Stimulated activated CD8-positive, alpha-beta memory T cell treated with anti-CD3 and anti-CD28 coated beads, Interleukin-12 subunit alpha, Interleukin-12 subunit beta, amount 100 ng/mL, for 4 hours (primary cell): ENCODE results near the gene PRAMEF14.
"Not testable (repeated sequence)": the region's sequence is repeated elsewhere in the genome, so short reads cannot be mapped to it uniquely, and the experiment has no call there.

Experiments
- DNase-seq: peaks from one replicate; pipeline ENCODE4 v3.0.0-alpha.2; 2020; ENCODE audit warnings: low read depth

Gene PRAMEF14

DNA sequence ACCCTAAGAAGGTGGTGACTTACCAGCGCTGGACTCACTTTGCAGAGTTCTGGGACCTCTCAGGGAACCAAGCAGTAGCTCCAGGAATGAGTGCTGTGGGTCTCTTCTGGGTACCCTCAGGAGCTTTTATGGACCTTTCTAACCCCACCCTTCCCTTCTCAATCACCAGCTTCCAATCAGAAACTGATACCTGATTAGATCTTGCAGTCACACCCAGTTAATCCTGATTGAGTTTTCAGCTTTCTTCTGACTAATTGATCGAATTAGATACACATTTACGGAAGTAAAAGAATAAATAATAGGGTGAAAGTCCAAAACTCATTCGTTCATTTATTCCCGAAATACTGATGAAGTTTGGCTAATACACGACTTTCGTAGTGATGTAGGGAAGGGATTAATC lies at the start of gene PRAMEF14:
PRAMEF14 (minus strand) TSS at position 101 of the 400 bp plus-strand sequence. CDS start 1,820 bp downstream, outside the sequence.
- not testable (repeated sequence) for DNase-seq

DNA sequence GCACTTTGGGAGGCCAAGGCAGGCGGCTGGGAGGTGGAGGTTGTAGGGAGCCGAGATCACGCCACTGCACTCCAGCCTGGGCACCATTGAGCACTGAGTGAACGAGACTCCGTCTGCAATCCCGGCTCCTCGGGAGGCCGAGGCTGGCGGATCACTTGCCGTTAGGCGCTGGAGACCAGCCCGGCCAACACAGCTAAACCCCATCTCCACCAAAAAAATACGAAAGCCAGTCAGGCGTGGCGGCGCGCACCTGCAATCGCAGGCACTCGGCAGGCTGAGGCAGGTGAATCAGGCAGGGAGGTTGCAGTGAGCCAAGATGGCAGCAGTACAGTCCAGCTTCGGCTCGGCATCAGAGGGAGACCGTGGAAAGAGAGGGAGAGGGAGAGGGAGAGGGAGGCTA lies 48.4 kb upstream of the PRAMEF14 start:
- DNase-seq: not testable (repeated sequence)

- not testable (repeated sequence) for DNase-seq
Observed at GRCh38 chr1:13394761-13395160, 47.8 kb upstream of the PRAMEF14 start.

DNA sequence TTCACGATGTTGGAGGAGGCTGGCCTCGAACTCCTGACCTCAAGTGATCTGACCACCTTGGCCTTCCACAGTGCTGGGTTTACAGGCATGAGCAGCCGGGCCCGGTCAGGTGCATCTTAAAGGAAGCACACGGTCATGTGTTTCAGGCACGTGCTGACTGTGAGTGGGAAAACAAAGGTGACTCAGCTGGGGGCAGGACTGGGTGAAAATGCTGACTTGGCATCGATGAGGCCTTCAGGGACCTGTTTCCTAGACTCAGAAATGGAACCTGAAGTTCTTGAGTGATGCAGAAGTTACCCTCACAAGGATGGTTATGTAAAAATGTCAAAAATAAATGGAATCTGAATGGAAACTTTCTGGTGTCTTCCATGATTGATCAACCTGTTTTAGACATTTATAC lies 46.1 kb upstream of the PRAMEF14 start:
- DNase-seq: not testable (repeated sequence)

DNA sequence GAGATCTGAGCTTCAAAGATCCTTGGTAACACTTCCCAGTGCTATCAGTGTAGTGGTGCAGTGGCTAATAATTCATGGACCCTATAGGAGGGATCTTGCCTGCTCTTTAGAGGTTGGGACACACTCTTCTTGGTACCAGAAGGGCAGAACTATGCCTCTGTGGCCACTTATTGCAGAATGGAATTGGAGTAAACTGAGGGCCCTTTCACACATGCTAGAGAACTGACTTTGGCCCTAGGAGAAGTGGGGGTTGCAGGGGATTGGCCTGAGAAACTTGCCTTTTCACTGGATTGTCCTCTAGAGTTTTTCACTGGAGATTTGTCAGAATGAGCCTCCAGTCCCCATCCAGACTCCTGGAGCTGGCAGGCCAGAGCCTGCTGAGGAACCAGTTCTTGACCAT lies 42.4 kb upstream of the PRAMEF14 start, which contains the start of gene PRAMEF17:
PRAMEF17 (plus strand) TSS at position 301 of the 400 bp plus-strand sequence; CDS start at position 327, 26 bp downstream.
- not testable (repeated sequence) for DNase-seq

GRCh38 chr1:13380380-13380779 lies 33.4 kb upstream of the PRAMEF14 start:
- DNase-seq: not testable (repeated sequence)

GRCh38 chr1:13378983-13379382 lies 32.0 kb upstream of the PRAMEF14 start:
- DNase-seq: not testable (repeated sequence)

DNA sequence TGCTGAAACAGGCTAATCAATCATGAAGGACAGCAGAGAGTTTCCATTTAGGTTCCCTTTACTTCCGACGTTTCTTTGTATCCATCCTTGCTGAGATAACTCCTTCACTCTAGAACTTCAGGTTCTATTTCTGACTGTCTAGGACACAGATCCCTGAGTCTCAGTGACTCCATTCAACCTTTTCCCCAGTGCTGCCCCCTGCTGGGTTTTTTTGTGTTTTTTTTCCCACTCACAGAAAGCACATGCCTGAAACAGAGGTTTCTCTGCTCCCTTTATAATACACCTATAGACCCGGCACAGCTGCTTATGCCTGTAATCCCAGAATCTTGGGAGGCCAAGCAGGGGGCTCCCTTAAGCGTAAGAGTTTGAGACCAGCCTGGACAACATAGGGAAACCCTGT lies 21.6 kb upstream of the PRAMEF14 start:
- DNase-seq: not testable (repeated sequence)

DNA sequence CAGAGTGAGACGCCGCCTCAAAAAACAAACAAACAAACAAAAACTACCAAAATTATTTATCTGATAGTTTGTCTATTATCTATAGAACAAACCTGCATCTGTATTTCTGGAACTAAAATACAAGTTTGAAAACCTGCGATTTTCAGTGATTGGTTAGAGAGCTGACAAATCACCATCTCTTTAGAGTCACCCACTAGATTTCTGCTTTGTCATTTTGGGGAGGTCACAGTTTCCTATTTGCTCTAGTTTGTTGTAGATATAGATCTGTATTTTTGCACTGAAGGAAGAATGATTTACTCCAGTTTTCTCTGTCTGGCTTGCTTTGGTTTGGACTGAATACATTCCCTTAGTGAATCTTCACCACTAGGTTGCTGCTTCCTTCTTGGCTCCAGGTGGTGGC lies 19.6 kb upstream of the PRAMEF14 start:
- DNase-seq: not testable (repeated sequence)

- DNase-seq: not testable (repeated sequence)
Observed at GRCh38 chr1:13364928-13365327, 18.0 kb upstream of the PRAMEF14 start.

- DNase-seq: not testable (repeated sequence)
Observed at GRCh38 chr1:13362364-13362763, 15.4 kb upstream of the PRAMEF14 start.

- not testable (repeated sequence) for DNase-seq
Observed at GRCh38 chr1:13356774-13357173, 9.8 kb upstream of the PRAMEF14 start.

DNA sequence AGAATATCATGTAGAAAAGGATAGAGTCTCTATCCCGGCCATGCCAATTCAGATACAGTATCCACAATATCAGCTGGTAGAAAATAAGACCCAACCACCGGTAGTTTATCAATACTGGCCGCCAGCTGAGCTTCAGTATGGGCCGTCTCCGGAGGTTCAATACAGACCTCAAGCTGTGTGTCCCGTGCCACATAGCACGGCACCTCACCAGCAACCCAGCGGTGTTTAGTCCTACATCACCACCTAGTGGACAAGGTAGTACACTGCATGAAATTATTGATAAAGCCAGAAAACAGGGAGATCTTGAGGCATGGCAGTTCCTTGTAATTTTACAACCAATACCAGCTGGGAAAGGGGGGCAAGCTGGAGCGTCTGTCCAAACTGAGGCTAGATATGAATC lies 7.5 kb upstream of the PRAMEF14 start:
- not testable (repeated sequence) for DNase-seq

DNA sequence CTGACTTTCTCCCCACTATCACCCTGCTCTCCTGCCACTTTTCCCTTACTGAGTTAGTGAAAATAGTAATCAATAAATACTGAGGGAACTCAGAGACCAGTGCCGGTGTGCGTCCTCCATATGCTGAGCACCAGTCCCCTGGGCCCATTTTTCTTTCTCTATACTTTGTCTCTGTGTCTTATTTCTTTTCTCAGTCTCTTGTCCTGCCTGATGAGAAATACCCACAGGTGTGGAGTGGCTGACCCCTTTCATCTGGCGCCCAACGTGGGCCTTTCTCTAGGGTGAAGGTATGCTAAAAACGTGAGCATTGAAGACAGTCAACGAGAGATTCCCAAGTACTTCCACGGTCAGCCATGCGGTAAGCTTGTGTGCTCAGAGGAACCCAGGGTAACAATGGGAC lies 6.5 kb upstream of the PRAMEF14 start:
- DNase-seq: not testable (repeated sequence)

DNA sequence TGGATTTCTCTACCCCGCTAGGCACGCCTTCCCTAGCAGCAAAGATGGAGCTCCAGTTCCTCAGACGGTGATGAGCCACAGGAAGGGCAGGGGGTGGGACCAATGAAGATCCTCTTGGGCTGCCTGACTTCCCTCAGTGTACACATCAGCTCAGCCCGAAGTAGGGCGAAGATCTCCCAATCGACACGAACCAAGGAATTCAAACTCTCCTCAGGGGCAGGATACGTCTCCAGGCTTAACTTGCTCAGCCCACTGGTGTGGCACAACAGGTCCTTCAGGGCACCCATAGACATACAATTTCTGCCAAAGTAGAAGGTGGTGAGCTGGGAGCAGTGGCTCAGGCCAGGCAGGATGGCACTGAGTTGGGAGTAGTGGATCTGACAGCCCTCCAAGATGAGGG lies 4.4 kb downstream of the PRAMEF14 start:
- DNase-seq: not testable (repeated sequence)

DNA sequence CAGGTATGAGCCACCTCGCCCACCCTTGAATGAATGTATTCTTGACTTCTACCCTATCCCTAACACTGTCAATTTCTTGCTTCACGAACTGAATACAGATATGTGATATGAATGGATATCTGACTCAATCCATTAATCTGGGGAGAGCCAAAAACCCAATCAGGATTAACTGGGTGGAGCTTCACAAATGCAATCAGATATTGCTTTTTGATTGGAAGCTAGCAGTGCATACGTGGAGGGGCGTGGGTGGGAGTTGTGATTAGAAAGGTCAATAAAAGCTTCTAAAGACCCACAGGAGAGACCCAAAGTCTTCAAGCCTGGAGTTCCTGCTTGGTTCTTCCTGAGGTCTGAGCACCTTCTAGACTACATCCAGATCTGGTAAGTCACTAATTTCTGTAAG lies 31.7 kb downstream of the PRAMEF14 start, which contains the start of gene PRAMEF15:
PRAMEF15 (plus strand) TSS at position 301 of the 400 bp plus-strand sequence. CDS start 2,827 bp downstream, outside the sequence.
- DNase-seq: not testable (repeated sequence)

DNA sequence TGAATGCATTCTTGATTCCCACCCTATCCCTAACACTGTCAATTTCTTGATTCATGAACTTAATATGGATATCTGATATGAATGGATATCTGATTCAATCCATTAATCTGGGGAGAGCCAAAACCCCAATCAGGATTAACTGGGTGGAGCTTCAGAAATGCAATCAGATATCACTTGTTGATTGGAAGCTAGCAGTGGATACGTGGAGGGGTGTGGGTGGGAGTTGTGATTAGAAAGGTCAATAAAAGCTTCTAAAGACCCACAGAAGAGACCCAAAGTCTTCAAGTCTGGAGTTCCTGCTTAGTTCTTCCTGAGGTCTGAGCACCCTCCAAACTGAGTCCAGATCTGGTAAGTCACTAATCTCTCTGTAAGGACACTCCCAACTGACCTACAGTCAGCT lies 43.7 kb downstream of the PRAMEF14 start, which contains the start of gene PRAMEF33:
PRAMEF33 (plus strand) TSS at position 301 of the 400 bp plus-strand sequence. CDS start 2,416 bp downstream, outside the sequence.
- DNase-seq: not testable (repeated sequence)

GRCh38 chr1:13302197-13302596 lies 44.7 kb downstream of the PRAMEF14 start:
- DNase-seq: not testable (repeated sequence)

DNA sequence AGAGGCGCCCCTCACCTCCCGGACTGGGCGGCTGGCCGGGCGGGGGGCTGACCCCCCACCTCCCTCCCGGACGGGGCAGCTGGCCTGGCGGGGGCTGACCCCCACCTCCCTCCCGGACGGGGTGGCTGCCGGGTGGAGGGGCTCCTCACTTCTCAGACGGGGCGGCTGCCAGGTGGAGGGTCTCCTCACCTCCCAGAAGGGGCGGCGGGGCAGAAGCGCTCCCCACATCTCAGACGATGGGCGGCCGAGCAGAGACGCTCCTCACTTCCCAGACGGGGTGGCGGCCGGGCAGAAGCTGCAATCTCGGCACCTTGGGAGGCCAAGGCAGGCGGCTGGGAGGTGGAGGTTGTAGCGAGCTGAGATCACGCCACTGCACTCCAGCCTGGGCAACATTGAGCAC lies 48.2 kb downstream of the PRAMEF14 start:
- DNase-seq: not testable (repeated sequence)

DNA sequence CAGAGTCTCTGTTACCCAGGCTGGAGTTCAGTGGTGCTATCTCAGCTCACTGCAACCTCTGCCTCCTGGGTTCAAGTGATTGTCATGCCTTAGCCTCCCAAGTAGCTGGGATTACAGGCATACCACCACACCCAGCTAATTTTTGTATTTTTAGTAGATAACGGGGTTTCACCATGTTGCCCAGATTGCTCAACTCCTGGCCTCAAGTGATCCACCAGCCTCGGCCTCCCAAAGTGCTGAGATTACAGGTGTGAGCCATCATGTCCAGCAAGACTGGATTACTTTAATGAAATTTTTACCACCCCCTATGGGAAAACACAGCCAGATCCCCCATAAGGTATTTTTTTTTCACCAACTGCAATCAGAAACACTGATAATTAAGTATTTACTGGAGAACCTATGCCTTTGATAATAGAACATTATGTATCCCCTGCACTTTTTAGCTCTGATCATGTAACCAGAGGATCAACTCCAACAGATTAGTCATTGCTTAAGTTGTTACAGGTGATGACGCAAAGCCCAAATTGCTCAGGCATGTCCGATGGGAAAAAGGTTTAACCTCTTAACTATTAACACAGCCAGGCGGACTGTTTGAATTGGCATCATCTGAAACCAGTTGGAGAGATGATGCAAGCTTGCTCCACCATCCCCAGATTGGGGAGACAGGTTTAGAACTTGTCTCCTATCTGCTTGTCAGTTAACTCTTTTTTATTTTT lies 49.6 kb downstream of the PRAMEF14 start:
- DNase-seq: not testable (repeated sequence)
